ENCODE data around the gene WDR46.

DNA sequence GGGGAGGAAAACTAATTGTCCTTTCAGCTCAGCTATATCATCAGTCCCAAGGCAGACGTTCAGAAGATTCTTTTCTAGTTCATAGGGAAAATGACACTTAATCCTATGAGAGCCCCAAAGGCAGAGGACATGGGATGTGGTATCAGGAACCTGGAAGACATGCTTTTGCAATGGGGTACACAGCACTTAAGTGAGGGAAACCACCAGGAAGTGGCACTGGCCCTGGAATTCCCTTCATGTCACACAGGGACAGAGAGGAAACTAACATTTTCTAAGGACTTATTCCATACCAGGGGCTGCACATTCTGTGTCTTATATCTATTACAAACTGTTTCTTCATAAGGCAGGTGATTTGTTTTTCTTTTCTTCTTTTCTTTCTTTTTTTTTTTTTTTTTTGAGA, 45.6 kb downstream of the WDR46 start:
- TF ChIP-seq, protein P1, sequence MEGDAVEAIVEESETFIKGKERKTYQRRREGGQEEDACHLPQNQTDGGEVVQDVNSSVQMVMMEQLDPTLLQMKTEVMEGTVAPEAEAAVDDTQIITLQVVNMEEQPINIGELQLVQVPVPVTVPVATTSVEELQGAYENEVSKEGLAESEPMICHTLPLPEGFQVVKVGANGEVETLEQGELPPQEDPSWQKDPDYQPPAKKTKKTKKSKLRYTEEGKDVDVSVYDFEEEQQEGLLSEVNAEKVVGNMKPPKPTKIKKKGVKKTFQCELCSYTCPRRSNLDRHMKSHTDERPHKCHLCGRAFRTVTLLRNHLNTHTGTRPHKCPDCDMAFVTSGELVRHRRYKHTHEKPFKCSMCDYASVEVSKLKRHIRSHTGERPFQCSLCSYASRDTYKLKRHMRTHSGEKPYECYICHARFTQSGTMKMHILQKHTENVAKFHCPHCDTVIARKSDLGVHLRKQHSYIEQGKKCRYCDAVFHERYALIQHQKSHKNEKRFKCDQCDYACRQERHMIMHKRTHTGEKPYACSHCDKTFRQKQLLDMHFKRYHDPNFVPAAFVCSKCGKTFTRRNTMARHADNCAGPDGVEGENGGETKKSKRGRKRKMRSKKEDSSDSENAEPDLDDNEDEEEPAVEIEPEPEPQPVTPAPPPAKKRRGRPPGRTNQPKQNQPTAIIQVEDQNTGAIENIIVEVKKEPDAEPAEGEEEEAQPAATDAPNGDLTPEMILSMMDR (IDR thresholded peaks at IDR 0.05; ENCODE audit: control extremely low read depth in 1 of 3, insufficient read depth in 1 of 3, low read depth in 1 of 3, low read length in 3 of 3) = no peak
- TF ChIP-seq, protein P2, sequence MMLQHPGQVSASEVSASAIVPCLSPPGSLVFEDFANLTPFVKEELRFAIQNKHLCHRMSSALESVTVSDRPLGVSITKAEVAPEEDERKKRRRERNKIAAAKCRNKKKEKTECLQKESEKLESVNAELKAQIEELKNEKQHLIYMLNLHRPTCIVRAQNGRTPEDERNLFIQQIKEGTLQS (IDR thresholded peaks at IDR 0.05; ENCODE audit: insufficient read depth, low read depth, low read length) = no peak
- TF ChIP-seq HDAC2 (IDR thresholded peaks at IDR 0.05; ENCODE audit: borderline replicate concordance in 1 of 2, low read depth in 2 of 2, low read length in 2 of 2) (no peak), RFX5 (IDR thresholded peaks at IDR 0.05; ENCODE audit: borderline replicate concordance, low read depth, low read length) (no peak), EGR1 (IDR thresholded peaks at IDR 0.05; ENCODE audit: borderline replicate concordance, low read depth, low read length) (no peak), EP300 (IDR thresholded peaks at IDR 0.05; ENCODE audit: borderline replicate concordance in 1 of 2, low read depth in 2 of 2, low read length in 2 of 2) (no peak), RAD21 (IDR thresholded peaks at IDR 0.05 in 1 of 2, conservative IDR thresholded peaks at IDR 0.05 in 1 of 2; ENCODE audit: low read depth in 2 of 2, low read length in 2 of 2) (no peak), POLR2A (IDR thresholded peaks at IDR 0.05; ENCODE audit: control extremely low read depth in 1 of 2, low read depth in 2 of 2, low read length in 2 of 2) (no peak), PHF8 (conservative IDR thresholded peaks at IDR 0.05; ENCODE audit: low read depth, low read length) (no peak), MAFK (IDR thresholded peaks at IDR 0.05; ENCODE audit: low read depth, low read length) (no peak)
- TF ChIP-seq, protein P3, sequence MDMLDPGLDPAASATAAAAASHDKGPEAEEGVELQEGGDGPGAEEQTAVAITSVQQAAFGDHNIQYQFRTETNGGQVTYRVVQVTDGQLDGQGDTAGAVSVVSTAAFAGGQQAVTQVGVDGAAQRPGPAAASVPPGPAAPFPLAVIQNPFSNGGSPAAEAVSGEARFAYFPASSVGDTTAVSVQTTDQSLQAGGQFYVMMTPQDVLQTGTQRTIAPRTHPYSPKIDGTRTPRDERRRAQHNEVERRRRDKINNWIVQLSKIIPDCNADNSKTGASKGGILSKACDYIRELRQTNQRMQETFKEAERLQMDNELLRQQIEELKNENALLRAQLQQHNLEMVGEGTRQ (IDR thresholded peaks at IDR 0.05; ENCODE audit: low read length) = no peak
